ENCODE data around the gene MUC5AC. TPM values are rescaled to one million over a fixed set of nuclear protein-coding genes. Genes with fewer than 3 reads are reported as not detected.

MUC5AC gene
- polyA plus RNA-seq (2011; rRNA removed) (not detected in 2 replicates), polyA minus RNA-seq (2011; rRNA and poly(A)+ RNA removed) (not detected in 2 replicates)

- no peaks in the 10 kb centered on the region for H3K27me3 ChIP-seq (ENCODE audit: control insufficient read depth, insufficient read depth, low read length)
- H3K36me3 ChIP-seq (ENCODE audit: control insufficient read depth, insufficient read depth, low read length) = no peaks in the 10 kb centered on the region
- DNase-seq (ENCODE audit: low read depth) = no peak
- POLR2A ChIA-PET = no interaction called here
- CTCF ChIA-PET = no interaction called here
- no peak for TF ChIP-seq CTCF (IDR thresholded peaks at IDR 0.05; ENCODE audit: insufficient read depth, low read depth, low read length)
- no peak within 1 kb of the TSS for H3K4me3 ChIP-seq (ENCODE audit: low read depth, low read length)
Observed at GRCh38 chr11:1157645-1158591, at the start of gene MUC5AC. Gene MUC5AC (plus strand): TSS chr11:1157953. CDS start chr11:1158000, 47 bp downstream.

- Histone ChIP-seq H3K4me3 (ENCODE audit: low read depth, low read length) (no peak overlapping the region), H3K36me3 (ENCODE audit: control insufficient read depth, insufficient read depth, low read length) (no peaks in the 10 kb centered on the region), H3K27me3 (ENCODE audit: control insufficient read depth, insufficient read depth, low read length) (no peaks in the 10 kb centered on the region)
- ChIA-PET POLR2A (no interaction called here), CTCF (no interaction called here)
- no peak for TF ChIP-seq CTCF (IDR thresholded peaks at IDR 0.05; ENCODE audit: insufficient read depth, low read depth, low read length)
- DNase-seq (ENCODE audit: low read depth) = no peak
Observed at GRCh38 chr11:1108246-1108900, 49.4 kb upstream of the MUC5AC start.

GRCh38 chr11:1109101-1109917 lies 48.4 kb upstream of the MUC5AC start:
- ChIA-PET CTCF (no interaction called here), POLR2A (no interaction called here)
- no peak overlapping the region for H3K4me3 ChIP-seq (ENCODE audit: low read depth, low read length)
- H3K27me3 ChIP-seq (ENCODE audit: control insufficient read depth, insufficient read depth, low read length) = no peaks in the 10 kb centered on the region
- no peak for DNase-seq (ENCODE audit: low read depth)
- TF ChIP-seq CTCF (IDR thresholded peaks at IDR 0.05; ENCODE audit: insufficient read depth, low read depth, low read length) = no peak
- no peaks in the 10 kb centered on the region for H3K36me3 ChIP-seq (ENCODE audit: control insufficient read depth, insufficient read depth, low read length)

- ChIA-PET POLR2A (no interaction called here), CTCF (no interaction called here)
- DNase-seq (ENCODE audit: low read depth) = no peak
- no peaks in the 10 kb centered on the region for H3K36me3 ChIP-seq (ENCODE audit: control insufficient read depth, insufficient read depth, low read length)
- no peak for TF ChIP-seq CTCF (IDR thresholded peaks at IDR 0.05; ENCODE audit: insufficient read depth, low read depth, low read length)
- H3K27me3 ChIP-seq (ENCODE audit: control insufficient read depth, insufficient read depth, low read length) = peaks cover 2% of the 10 kb centered on the region; the same call in 1 of the 2 replicates
- H3K4me3 ChIP-seq (ENCODE audit: low read depth, low read length) = no peak overlapping the region
Observed at GRCh38 chr11:1109918-1110705, 47.6 kb upstream of the MUC5AC start.

Data from BJ (cell line).